H1 (cell line): ENCODE data around the gene SBF1. TPM values are rescaled to one million over a fixed set of nuclear protein-coding genes. Genes with fewer than 3 reads are reported as not detected.

Experiments used
- CTCF ChIA-PET: fragments of 300-600 bp; sonication (Branson Sonifier 250); formaldehyde crosslinking; loops from one replicate; lab custom pipeline; 2021; ENCODE audit not compliant: partially characterized antibody; lab: Charles Lee
- POLR2A ChIA-PET: fragments of 300-600 bp; sonication (Branson Sonifier 250); formaldehyde crosslinking; loops from one replicate; lab custom pipeline; 2021; ENCODE audit warnings: inconsistent platforms; ENCODE audit not compliant: partially characterized antibody; lab: Charles Lee
- DNase-seq, 2 experiments: peaks; one replicate each; pipeline versions ENCODE4 v3.0.0 to v3.0.0-alpha.2; 2010 to 2022; ENCODE audit warnings: low spot score in 2 of 2, low read depth in 1 of 2, mixed read lengths in 1 of 2
- FAIRE-seq: peaks from 2 replicates; lab custom pipeline; 2011; peaks lifted over from hg19 to GRCh38; lab: Jason Lieb, UNC
- H2AFZ ChIP-seq: 2 replicates; pipeline ENCODE4 v1.8.1; 2012; ENCODE audit warnings: low read length, inconsistent platforms
- H2AK5ac ChIP-seq: 2 replicates; pipeline ENCODE4 v1.6.1; 2013; ENCODE audit warnings: low read depth, low read length
- H2BK120ac ChIP-seq: replicated peaks from 2 replicates; pipeline ENCODE3; 2013; ENCODE audit warnings: low read depth, low read length, inconsistent platforms
- H2BK12ac ChIP-seq: 2 replicates; pipeline ENCODE4 v1.6.1; 2013; ENCODE audit warnings: low read depth, low read length
- H2BK15ac ChIP-seq: 2 replicates; pipeline ENCODE4 v1.6.1; 2013; ENCODE audit warnings: low read length
- H2BK20ac ChIP-seq: 2 replicates; pipeline ENCODE4 v1.6.1; 2013; ENCODE audit warnings: low read length
- H2BK5ac ChIP-seq: 2 replicates; pipeline ENCODE4 v1.6.1; 2013; ENCODE audit warnings: low read depth, low read length
- H3K14ac ChIP-seq: 2 replicates; pipeline ENCODE4 v1.6.1; 2013; ENCODE audit warnings: inconsistent platforms; ENCODE audit not compliant: insufficient read length
- H3K18ac ChIP-seq: 2 replicates; pipeline ENCODE4 v1.6.1; 2013; ENCODE audit warnings: low read length; ENCODE audit errors: extremely low read depth
- H3K23ac ChIP-seq: 2 replicates; pipeline ENCODE4 v1.6.1; 2013; ENCODE audit warnings: inconsistent platforms; ENCODE audit not compliant: insufficient read length
- H3K23me2 ChIP-seq: 2 replicates; pipeline ENCODE4 v1.6.1; 2013; ENCODE audit warnings: low read depth, low read length
- H3K27ac ChIP-seq: 2 replicates; pipeline ENCODE4 v1.6.1; 2011; ENCODE audit warnings: low read depth, low read length, inconsistent platforms
- H3K27me3 ChIP-seq, 4 experiments: replicated peaks in 1 of 4; 1 replicate in 1 of 4; 2 replicates in 3 of 4; pipeline versions ENCODE4 v1.6.1 to v1.8.1; 2011 to 2013; ENCODE audit warnings: low read length in 3 of 4, mild to moderate bottlenecking in 3 of 4, inconsistent platforms in 2 of 4, mixed read lengths in 2 of 4, moderate library complexity in 1 of 4; ENCODE audit not compliant: control insufficient read depth in 3 of 4, insufficient read depth in 3 of 4; ENCODE audit errors: extremely low read depth in 1 of 4
- H3K36me3 ChIP-seq, 4 experiments: 2 replicates each; pipeline versions ENCODE4 v1.6.1 to v1.8.1; 2011 to 2013; ENCODE audit warnings: mild to moderate bottlenecking in 4 of 4, low read length in 3 of 4, moderate library complexity in 2 of 4, control low read depth in 1 of 4, inconsistent platforms in 1 of 4; ENCODE audit not compliant: insufficient read depth in 4 of 4, control insufficient read depth in 2 of 4
- H3K4ac ChIP-seq: replicated peaks from 2 replicates; pipeline ENCODE3; 2013; ENCODE audit warnings: low read length, low read depth, mixed read lengths, inconsistent platforms; ENCODE audit not compliant: insufficient read length
- H3K4me1 ChIP-seq, 4 experiments: replicated peaks in 1 of 4; 1 replicate in 1 of 4; 2 replicates in 3 of 4; pipeline versions ENCODE4 v1.6.1 to v1.8.1; 2011 to 2013; ENCODE audit warnings: low read length in 3 of 4, inconsistent platforms in 2 of 4, mixed read lengths in 1 of 4; ENCODE audit not compliant: insufficient read depth in 4 of 4, control insufficient read depth in 3 of 4
- H3K4me2 ChIP-seq, 2 experiments: 2 replicates each; pipeline versions ENCODE4 v1.6.1 to v1.8.1; 2011 to 2013; ENCODE audit warnings: low read depth in 2 of 2, low read length in 2 of 2, control low read depth in 1 of 2, inconsistent platforms in 1 of 2, mild to moderate bottlenecking in 1 of 2; ENCODE audit not compliant: insufficient read depth in 1 of 2
- H3K4me3 ChIP-seq, 4 experiments: fragments of 200-600, 300-600 bp in 1 of 4; sonication (generic), shearing (Covaris generic), sonication (Bioruptor Twin) in 1 of 4; 2 replicates each; pipeline versions ENCODE4 v1.5.1 to v1.8.1; 2011 to 2016; ENCODE audit warnings: low read length in 4 of 4, low read depth in 3 of 4, control low read depth in 2 of 4, inconsistent platforms in 2 of 4, mild to moderate bottlenecking in 2 of 4, mixed read lengths in 1 of 4, moderate library complexity in 1 of 4; ENCODE audit not compliant: insufficient read depth in 2 of 4; ENCODE audit errors: extremely low read depth in 1 of 4
- H3K56ac ChIP-seq: replicated peaks from 2 replicates; pipeline ENCODE3; 2013; ENCODE audit warnings: low read depth, mild to moderate bottlenecking, mixed read lengths, low read length, inconsistent platforms; ENCODE audit not compliant: insufficient read length
- H3K79me1 ChIP-seq: 2 replicates; pipeline ENCODE4 v1.6.1; 2013; ENCODE audit warnings: low read depth, low read length, control low read depth
- H3K79me2 ChIP-seq, 2 experiments: 2 replicates each; pipeline versions ENCODE4 v1.6.1 to v1.8.1; 2012 to 2013; ENCODE audit warnings: low read length in 2 of 2, mild to moderate bottlenecking in 2 of 2, inconsistent platforms in 1 of 2; ENCODE audit not compliant: insufficient read depth in 2 of 2, control insufficient read depth in 1 of 2
- H3K9ac ChIP-seq, 4 experiments: replicated peaks in 1 of 4; 1 replicate in 1 of 4; 2 replicates in 3 of 4; pipeline versions ENCODE4 v1.6.1 to v1.8.1; 2011 to 2013; ENCODE audit warnings: low read depth in 3 of 4, low read length in 3 of 4, control low read depth in 2 of 4, mild to moderate bottlenecking in 2 of 4, moderate library complexity in 2 of 4, inconsistent platforms in 1 of 4; ENCODE audit errors: extremely low read depth in 1 of 4
- H3K9me3 ChIP-seq, 2 experiments: 2 replicates each; pipeline versions ENCODE4 v1.6.1 to v1.8.1; 2012 to 2013; ENCODE audit warnings: mild to moderate bottlenecking in 2 of 2, moderate library complexity in 2 of 2, control low read depth in 1 of 2, inconsistent platforms in 1 of 2, low read depth in 1 of 2, low read length in 1 of 2, mixed read lengths in 1 of 2; ENCODE audit not compliant: insufficient read depth in 2 of 2
- H4K20me1 ChIP-seq, 2 experiments: replicated peaks in 1 of 2; 2 replicates each; pipeline versions ENCODE3 to v1.8.1; 2011 to 2013; ENCODE audit warnings: inconsistent platforms in 2 of 2, low read length in 2 of 2, mild to moderate bottlenecking in 1 of 2; ENCODE audit not compliant: insufficient read depth in 2 of 2, control insufficient read depth in 1 of 2
- H4K5ac ChIP-seq: 2 replicates; pipeline ENCODE4 v1.6.1; 2013; ENCODE audit warnings: low read length, low read depth, mixed read lengths, inconsistent platforms; ENCODE audit not compliant: insufficient read length
- H4K8ac ChIP-seq: 2 replicates; pipeline ENCODE4 v1.8.0; 2013; ENCODE audit warnings: mild to moderate bottlenecking, moderate library complexity, low read length, inconsistent platforms; ENCODE audit not compliant: insufficient read depth; ENCODE audit errors: extremely low read depth
- H4K91ac ChIP-seq: replicated peaks from 2 replicates; pipeline ENCODE3; 2013; ENCODE audit warnings: low read length, mixed read lengths, inconsistent platforms; ENCODE audit not compliant: insufficient read length
- ATF3 ChIP-seq: IDR thresholded peaks from 2 replicates; pipeline ENCODE4 v1.6.1; 2011; ENCODE audit warnings: low read depth, mild to moderate bottlenecking, low read length; ENCODE audit not compliant: insufficient read depth
- CBX5 ChIP-seq: fragments of 300-800, 300-1000 bp; sonication (generic); IDR thresholded peaks from 2 replicates; pipeline ENCODE4 v1.7.1; 2016; ENCODE audit warnings: antibody characterized with exemption, low read length, low read depth
- CTBP2 ChIP-seq: IDR thresholded peaks from 2 replicates; pipeline ENCODE4 v1.7.0; 2011; ENCODE audit warnings: borderline replicate concordance, mild to moderate bottlenecking, moderate library complexity, mixed read lengths, low read length; ENCODE audit not compliant: insufficient read depth, insufficient read length
- CTCF ChIP-seq, 3 experiments: IDR thresholded peaks; 1 replicate in 2 of 3; 2 replicates in 1 of 3; pipeline versions ENCODE4 v1.5.1 to v1.6.1; 2011; ENCODE audit warnings: low read length in 3 of 3, mild to moderate bottlenecking in 3 of 3, inconsistent platforms in 2 of 3, low read depth in 1 of 3, moderate library complexity in 1 of 3; ENCODE audit not compliant: insufficient read depth in 1 of 3; ENCODE audit errors: control extremely low read depth in 1 of 3
- EGR1 ChIP-seq: IDR thresholded peaks from 2 replicates; pipeline ENCODE4 v1.6.1; 2011; ENCODE audit warnings: low read depth, low read length, borderline replicate concordance
- HDAC6 ChIP-seq: IDR thresholded peaks from one replicate; pipeline ENCODE4 v1.7.1; 2012; ENCODE audit warnings: low read depth, mild to moderate bottlenecking, inconsistent platforms, low read length, moderate library complexity
- NRF1 ChIP-seq: IDR thresholded peaks from 2 replicates; pipeline ENCODE4 v1.6.1; 2011; ENCODE audit warnings: mild to moderate bottlenecking, low read depth, low read length, improper control_type of control experiment
- PHF8 ChIP-seq: fragments of 200-600 bp; sonication (generic); conservative IDR thresholded peaks from 2 replicates; pipeline ENCODE4 v1.7.1; 2012; ENCODE audit warnings: low read depth, mild to moderate bottlenecking, inconsistent platforms, low read length, moderate library complexity
- SIN3A ChIP-seq, 2 experiments: IDR thresholded peaks in 1 of 2; conservative IDR thresholded peaks in 1 of 2; 2 replicates each; pipeline ENCODE4 v1.6.1; 2011 to 2012; ENCODE audit warnings: low read length in 2 of 2, improper control_type of control experiment in 1 of 2, low read depth in 1 of 2, mild to moderate bottlenecking in 1 of 2
- SUZ12 ChIP-seq: fragments of 200-600 bp; sonication (generic); IDR thresholded peaks from 2 replicates; pipeline ENCODE4 v1.6.1; 2012; ENCODE audit warnings: mild to moderate bottlenecking, inconsistent platforms, low read length, moderate library complexity, mixed read lengths
- WGBS, 2 experiments: shearing (Covaris generic) in 1 of 2; methylation state at CpG; one replicate each; pipeline versions ENCODE4 v1.1.6 to v1.1.7; 2013 to 2015; ENCODE audit warnings: low lambda C conversion rate in 2 of 2, mixed read lengths in 2 of 2, inconsistent platforms in 1 of 2, low coverage in 1 of 2, missing lambda C conversion rate in 1 of 2; ENCODE audit not compliant: insufficient replicate concordance in 2 of 2, insufficient coverage in 1 of 2, insufficient read length in 1 of 2; ENCODE audit errors: extremely low coverage in 1 of 2, missing lambda C conversion rate in 1 of 2; 5-methylcytosine and 5-hydroxymethylcytosine counted together
- polyA plus RNA-seq, 7 experiments: library from polyadenylated mRNA; depleted of rRNA in 3 of 7; stranded (reverse) in 5 of 7; unstranded in 2 of 7; fragments of >200 nt in 5 of 7; fragments of 200-250 nt in 2 of 7; gene quantifications; 1 replicate in 5 of 7; 2 replicates in 1 of 7; 4 replicates in 1 of 7; pipeline versions ENCODE4 v1.2.1 to v1.2.3, GENCODE V29; 2011 to 2013; ENCODE audit warnings: missing spikeins in 2 of 7, mixed read lengths in 2 of 7
- total RNA-seq: library from RNA; stranded (reverse); fragmentation: NEBNext Ultra II Directional; extraction: Animal tissue kit (Norgen Biotek cat#: 25700); gene quantifications from 2 replicates; pipeline ENCODE4 v1.2.1, GENCODE V29; 2021

The SBF1 gene
- total and polyA plus RNA-seq, 2 of the 8 experiments (the other 6 are each of a cell fraction or from before 2014, with no cell fraction given): 29.1 to 71.5 TPM

- Histone ChIP-seq H2BK15ac (no peak overlapping the region), H4K91ac (no peak overlapping the region), H2BK12ac (no peak overlapping the region), H3K27me3 (no peaks in the 10 kb centered on the region), H3K27ac (no peak overlapping the region), H2BK5ac (no peak overlapping the region), H3K4me3 (no peak overlapping the region), H4K20me1 (peaks cover 9 to 19% of the 10 kb centered on the region in 2 experiments), H3K4me2 (no peak overlapping the region), H3K23ac (no peak overlapping the region), H2AFZ (no peak overlapping the region), H3K79me2 (peaks cover 10 to 31% of the 10 kb centered on the region in 2 experiments), H4K8ac (no peak overlapping the region), H4K5ac (no peak overlapping the region), H3K56ac (no peak overlapping the region), H3K14ac (no peak overlapping the region), H3K9ac (no peak overlapping the region), H3K79me1 (peaks cover 14% of the 10 kb centered on the region; the same call in 1 of the 2 replicates), H3K9me3 (no peaks in the 10 kb centered on the region), H3K4me1 (no peaks in the 10 kb centered on the region), H3K4ac (no peak overlapping the region), H2BK20ac (no peak overlapping the region), H3K36me3 (peaks cover 0 to 12% (median 7%) of the 10 kb centered on the region in 4 experiments; a peak in 5 of 8 replicates), H2AK5ac (no peak overlapping the region), H2BK120ac (no peak overlapping the region), H3K23me2 (no peaks in the 10 kb centered on the region), H3K18ac (no peak overlapping the region)
- ChIA-PET CTCF (interaction anchor here (0.6 kb wide), 1 partner anchor 52 kb away, joined by 3 read pairs; no protein-coding TSS in a partner anchor), POLR2A (interaction anchor here (1.1 kb wide), 1 partner anchor 8 kb away, joined by 3 read pairs; no protein-coding TSS in a partner anchor)
- no peak for FAIRE-seq
- 92% methylated on average over 8 of the region's 8 CpGs; no CpG with 5 or more reads in 1 of the 2 experiments for WGBS, 2 experiments
- DNase-seq: no peak
- TF ChIP-seq HDAC6: no peak
- no peak for TF ChIP-seq SUZ12
- no peak for TF ChIP-seq NRF1
- no peak for TF ChIP-seq CTBP2
- TF ChIP-seq CBX5: no peak
- TF ChIP-seq ATF3: no peak
- TF ChIP-seq PHF8: no peak
- no peak for TF ChIP-seq EGR1
- TF ChIP-seq SIN3A (conservative IDR thresholded peaks at IDR 0.05 in 1 of 2, IDR thresholded peaks at IDR 0.05 in 1 of 2; ENCODE audit: low read depth in 1 of 2, low read length in 2 of 2): no peak
- TF ChIP-seq CTCF (IDR thresholded peaks at IDR 0.05; ENCODE audit: control extremely low read depth in 1 of 3, insufficient read depth in 1 of 3, low read depth in 1 of 3, low read length in 3 of 3): no peak
Measured at GRCh38 chr22:50516068-50516467, 41.2 kb upstream of the SBF1 start.
